Caco-2 (cell line): Measurements from ENCODE around the gene GAS7. TPM values are rescaled to one million over a fixed set of nuclear protein-coding genes. Genes with fewer than 3 reads are reported as not detected.

Source experiments
- BruUV-seq: library from RNA; stranded (reverse); fragments of 400-500 nt; replicated peaks from 2 replicates; lab custom pipeline; 2021; lab: Mats Ljungman, UMichigan
- CTCF ChIA-PET: fragments of 300-600 bp; sonication (Branson Sonifier 250); formaldehyde crosslinking; loops from one replicate; lab custom pipeline; 2022; ENCODE audit warnings: antibody characterized with exemption; lab: Charles Lee
- POLR2A ChIA-PET: fragments of 300-600 bp; sonication (Branson Sonifier 250); formaldehyde crosslinking; loops from one replicate; lab custom pipeline; 2022; ENCODE audit warnings: antibody characterized with exemption; lab: Charles Lee
- DNase-seq, 2 experiments: peaks; one replicate each; pipeline versions ENCODE4 v3.0.0 to v3.0.0-alpha.2; 2020 to 2022
- H3K27me3 ChIP-seq: replicated peaks from 2 replicates; pipeline ENCODE4 v1.6.0; 2011; ENCODE audit warnings: low read length; ENCODE audit not compliant: control insufficient read depth, insufficient read depth
- H3K36me3 ChIP-seq: 2 replicates; pipeline ENCODE4 v1.5.1; 2011; ENCODE audit warnings: low read length; ENCODE audit not compliant: control insufficient read depth, insufficient read depth
- H3K4me1 ChIP-seq: fragments of 250-450 bp; sonication (Bioruptor Pico); 2 replicates; pipeline ENCODE4 v1.5.1; 2020; ENCODE audit warnings: mild to moderate bottlenecking
- H3K4me3 ChIP-seq: 2 replicates; pipeline ENCODE4 v1.5.1; 2011; ENCODE audit warnings: low read depth, mild to moderate bottlenecking, control low read depth, low read length
- H3K9me3 ChIP-seq: fragments of 250-450 bp; sonication (Bioruptor Pico); 2 replicates; pipeline ENCODE4 v1.5.1; 2020; ENCODE audit warnings: mild to moderate bottlenecking, moderate library complexity
- H3K27ac Mint-ChIP-seq: one replicate; pipeline ENCODE4 v1.8.0; 2022; ENCODE audit warnings: mixed read lengths; ENCODE audit not compliant: unreplicated experiment
- H3K27me3 Mint-ChIP-seq: one replicate; pipeline ENCODE4 v1.8.0; 2022; ENCODE audit warnings: mixed read lengths; ENCODE audit not compliant: insufficient read depth, unreplicated experiment
- H3K36me3 Mint-ChIP-seq: one replicate; pipeline ENCODE4 v1.8.0; 2022; ENCODE audit warnings: mild to moderate bottlenecking, mixed read lengths; ENCODE audit not compliant: insufficient read depth, unreplicated experiment
- H3K4me1 Mint-ChIP-seq: one replicate; pipeline ENCODE4 v1.8.0; 2022; ENCODE audit warnings: low read depth, mixed read lengths; ENCODE audit not compliant: unreplicated experiment
- H3K4me3 Mint-ChIP-seq: one replicate; pipeline ENCODE4 v1.8.0; 2022; ENCODE audit warnings: mild to moderate bottlenecking, moderate library complexity, mixed read lengths; ENCODE audit not compliant: unreplicated experiment
- H3K9me3 Mint-ChIP-seq: one replicate; pipeline ENCODE4 v1.8.0; 2022; ENCODE audit warnings: mixed read lengths; ENCODE audit not compliant: unreplicated experiment
- intact Hi-C: fragments of 100-400 bp; cut with micrococcal nuclease; formaldehyde crosslinking; loops from one replicate; pipeline ENCODE4 v1.10.0; 2022; ENCODE audit not compliant: unreplicated experiment
- total RNA-seq: library from RNA; stranded (reverse); gene quantifications from 2 replicates; pipeline ENCODE4 v1.2.3, GENCODE V29; 2022
- TF ChIP-seq, protein P1 (sequence below), 2 experiments: fragments of 200-600 bp in 1 of 2; IDR thresholded peaks; 1 replicate in 1 of 2; 2 replicates in 1 of 2; pipeline versions ENCODE4 v1.5.1 to v1.8.0; 2011 to 2022; ENCODE audit warnings: antibody characterized with exemption in 1 of 2, control low read depth in 1 of 2, inconsistent platforms in 1 of 2, low read depth in 1 of 2, low read length in 1 of 2, mild to moderate bottlenecking in 1 of 2, moderate library complexity in 1 of 2; ENCODE audit not compliant: insufficient read depth in 1 of 2, severe bottlenecking in 1 of 2, unreplicated experiment in 1 of 2

Gene GAS7
- total RNA-seq, 1 experiment from 2014 or later = 0.34 TPM

DNA sequence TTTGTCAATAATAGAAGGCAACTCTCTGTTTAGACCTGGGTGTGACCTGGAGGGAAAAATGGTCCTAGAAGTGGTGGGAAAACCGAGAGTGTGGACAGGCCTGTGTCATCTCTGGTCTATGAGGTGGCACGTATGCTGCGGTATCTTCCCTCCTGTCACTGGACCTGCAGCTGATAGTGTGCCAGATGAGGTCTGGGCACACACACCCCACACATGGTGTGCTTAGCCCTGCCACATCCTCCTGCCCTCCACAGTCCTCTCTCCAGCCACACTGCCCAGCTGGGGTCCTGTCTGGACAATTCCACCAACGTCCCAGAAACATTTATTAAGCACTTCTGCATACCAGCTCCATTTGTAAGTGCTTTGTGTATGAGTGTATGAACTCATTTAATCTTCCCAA, 335.5 kb downstream of the GAS7 start:
- H3K36me3 ChIP-seq = no peaks in the 10 kb centered on the region
- no peaks in the 10 kb centered on the region for H3K9me3 ChIP-seq
- Mint-ChIP-seq H3K36me3 (no peaks in the 10 kb centered on the region), H3K4me1 (no peaks in the 10 kb centered on the region), H3K27ac (no peak overlapping the region), H3K4me3 (no peak overlapping the region), H3K9me3 (no peaks in the 10 kb centered on the region), H3K27me3 (peaks cover 3% of the 10 kb centered on the region)
- ChIA-PET POLR2A (no interaction called here), CTCF (no interaction called here)
- H3K4me3 ChIP-seq = no peak overlapping the region
- TF ChIP-seq, protein P1, sequence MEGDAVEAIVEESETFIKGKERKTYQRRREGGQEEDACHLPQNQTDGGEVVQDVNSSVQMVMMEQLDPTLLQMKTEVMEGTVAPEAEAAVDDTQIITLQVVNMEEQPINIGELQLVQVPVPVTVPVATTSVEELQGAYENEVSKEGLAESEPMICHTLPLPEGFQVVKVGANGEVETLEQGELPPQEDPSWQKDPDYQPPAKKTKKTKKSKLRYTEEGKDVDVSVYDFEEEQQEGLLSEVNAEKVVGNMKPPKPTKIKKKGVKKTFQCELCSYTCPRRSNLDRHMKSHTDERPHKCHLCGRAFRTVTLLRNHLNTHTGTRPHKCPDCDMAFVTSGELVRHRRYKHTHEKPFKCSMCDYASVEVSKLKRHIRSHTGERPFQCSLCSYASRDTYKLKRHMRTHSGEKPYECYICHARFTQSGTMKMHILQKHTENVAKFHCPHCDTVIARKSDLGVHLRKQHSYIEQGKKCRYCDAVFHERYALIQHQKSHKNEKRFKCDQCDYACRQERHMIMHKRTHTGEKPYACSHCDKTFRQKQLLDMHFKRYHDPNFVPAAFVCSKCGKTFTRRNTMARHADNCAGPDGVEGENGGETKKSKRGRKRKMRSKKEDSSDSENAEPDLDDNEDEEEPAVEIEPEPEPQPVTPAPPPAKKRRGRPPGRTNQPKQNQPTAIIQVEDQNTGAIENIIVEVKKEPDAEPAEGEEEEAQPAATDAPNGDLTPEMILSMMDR (IDR thresholded peaks at IDR 0.05; ENCODE audit: insufficient read depth in 1 of 2, low read depth in 1 of 2, low read length in 1 of 2, severe bottlenecking in 1 of 2, unreplicated experiment in 1 of 2) = no peak
- DNase-seq = no peak
- intact Hi-C loops = no loop called here
- H3K4me1 ChIP-seq = no peaks in the 10 kb centered on the region
- H3K27me3 ChIP-seq = no peaks in the 10 kb centered on the region
- BruUV-seq = no TSS peak

DNA sequence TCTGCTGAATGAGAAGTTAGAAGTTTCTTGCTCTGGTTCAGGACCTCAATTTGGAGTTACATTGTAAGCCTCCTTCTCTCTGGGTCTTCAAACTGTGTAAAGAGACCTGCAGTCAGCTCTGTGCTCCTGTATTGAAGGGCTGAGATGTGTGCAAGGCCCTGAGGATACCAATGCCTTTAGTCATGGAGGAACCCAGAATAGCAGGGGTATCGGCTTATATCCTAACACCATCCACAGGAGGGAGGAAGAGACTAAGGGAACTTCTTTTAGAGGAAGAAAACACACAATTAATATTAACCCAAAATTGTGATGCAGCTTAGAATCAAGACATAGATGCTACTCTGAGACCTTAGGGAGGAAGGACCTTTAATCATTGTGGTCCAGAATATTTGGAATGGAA, 336.2 kb downstream of the GAS7 start:
- Histone ChIP-seq H3K4me3 (no peak overlapping the region), H3K27me3 (no peaks in the 10 kb centered on the region), H3K4me1 (no peaks in the 10 kb centered on the region), H3K36me3 (no peaks in the 10 kb centered on the region), H3K9me3 (no peaks in the 10 kb centered on the region)
- Mint-ChIP-seq H3K27ac (no peak overlapping the region), H3K27me3 (peaks cover 3% of the 10 kb centered on the region), H3K9me3 (no peaks in the 10 kb centered on the region), H3K36me3 (no peaks in the 10 kb centered on the region), H3K4me3 (no peak overlapping the region), H3K4me1 (no peaks in the 10 kb centered on the region)
- BruUV-seq = no TSS peak
- DNase-seq = no peak
- TF ChIP-seq, protein P1 (IDR thresholded peaks at IDR 0.05; ENCODE audit: insufficient read depth in 1 of 2, low read depth in 1 of 2, low read length in 1 of 2, severe bottlenecking in 1 of 2, unreplicated experiment in 1 of 2) = no peak
- POLR2A ChIA-PET = no interaction called here
- intact Hi-C loops = no loop called here
- CTCF ChIA-PET = interaction anchor here (0.6 kb wide), 1 partner anchor 59 kb away, joined by 3 read pairs; no protein-coding TSS in a partner anchor

DNA sequence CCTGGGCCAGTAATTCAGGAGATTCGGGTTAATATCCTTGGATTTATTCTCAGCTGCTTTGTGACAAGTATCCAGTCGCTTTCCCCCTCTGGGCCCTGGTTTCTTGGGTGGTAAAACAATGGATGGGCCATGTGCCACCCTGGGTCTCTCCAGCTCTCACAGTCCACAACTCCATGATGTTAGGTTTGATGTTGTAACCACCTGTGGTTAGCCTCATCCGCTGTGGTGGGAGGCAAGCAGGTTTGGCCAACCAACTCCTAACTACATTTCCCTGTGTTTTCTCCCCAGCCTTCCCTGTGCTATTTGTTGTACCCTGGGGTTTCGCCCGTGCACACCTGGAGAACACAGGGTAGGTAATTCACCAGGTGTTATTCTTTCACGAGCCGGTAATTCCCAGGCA, 337.6 kb downstream of the GAS7 start:
- Histone ChIP-seq H3K27me3 (no peaks in the 10 kb centered on the region), H3K36me3 (no peaks in the 10 kb centered on the region), H3K4me3 (no peak overlapping the region), H3K9me3 (no peaks in the 10 kb centered on the region), H3K4me1 (no peaks in the 10 kb centered on the region)
- Mint-ChIP-seq H3K27ac (no peak overlapping the region), H3K36me3 (no peaks in the 10 kb centered on the region), H3K4me3 (no peak overlapping the region), H3K9me3 (no peaks in the 10 kb centered on the region), H3K27me3 (peaks cover 3% of the 10 kb centered on the region), H3K4me1 (no peaks in the 10 kb centered on the region)
- no TSS peak for BruUV-seq
- no peak for DNase-seq
- TF ChIP-seq, protein P1 (IDR thresholded peaks at IDR 0.05; ENCODE audit: insufficient read depth in 1 of 2, low read depth in 1 of 2, low read length in 1 of 2, severe bottlenecking in 1 of 2, unreplicated experiment in 1 of 2) = no peak
- CTCF ChIA-PET = no interaction called here
- intact Hi-C loops = no loop called here
- POLR2A ChIA-PET = no interaction called here

Other genes starting within 250 kb of the GAS7 start
- gene MYH13, start 174.4 kb upstream of the GAS7 start, total RNA-seq = not detected in 2 replicates
- gene MYH8, start 223.3 kb upstream of the GAS7 start, total RNA-seq = not detected in 2 replicates